ENCODE data around the gene PLEKHH2.

PLEKHH2 gene

DNA sequence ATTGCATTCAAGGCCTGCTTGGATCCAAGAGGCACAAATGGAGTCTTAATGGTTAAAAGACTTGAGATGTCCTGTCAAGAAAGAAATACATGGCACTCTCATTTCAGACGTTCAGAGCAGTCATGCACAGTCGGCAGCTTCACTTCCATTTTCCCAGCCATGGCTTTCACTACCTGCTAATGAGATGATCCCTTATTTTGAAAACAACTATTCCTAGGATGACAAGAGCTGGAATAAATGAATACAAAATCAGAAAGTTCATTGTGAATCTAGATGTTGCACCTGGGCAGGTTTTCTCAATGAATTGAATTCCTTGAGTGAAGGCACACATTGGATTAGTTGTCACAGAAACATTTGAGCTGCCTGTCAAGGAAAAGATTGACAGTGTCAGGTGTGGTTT, 175.9 kb downstream of the PLEKHH2 start:
- no peak for DNase-seq (ENCODE audit: low spot score)

DNA sequence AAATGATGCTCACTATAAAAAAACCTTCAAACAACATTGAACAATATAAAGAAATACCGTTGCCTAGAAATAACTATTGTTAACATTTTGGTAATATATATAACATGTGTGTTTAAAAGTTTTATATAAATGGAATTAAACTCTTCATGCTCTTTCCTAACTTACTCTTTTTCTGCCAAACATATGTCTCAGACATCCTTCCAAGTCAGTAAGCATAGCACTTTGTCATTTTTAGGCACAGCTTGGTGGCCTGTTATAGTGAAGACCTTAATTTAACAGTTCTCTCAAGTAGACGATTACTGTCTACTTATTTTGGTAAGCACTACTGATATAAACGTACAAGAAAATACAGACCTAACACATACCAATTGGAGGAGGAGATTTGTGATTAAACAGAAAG, 177.7 kb downstream of the PLEKHH2 start:
- DNase-seq (ENCODE audit: low spot score) = no peak

All from cerebellar cortex (tissue), 1 donor.